GM10266 (cell line): ENCODE results near the gene NMRAL1.

ENCODE experiments used
- DNase-seq: peaks from one replicate; pipeline ENCODE4 v3.0.0; 2012; ENCODE audit errors: extremely low spot score
- TF ChIP-seq, protein P1 (sequence below): IDR thresholded peaks from 2 replicates; pipeline ENCODE4 v1.5.1; 2012; ENCODE audit warnings: mild to moderate bottlenecking, low read depth; ENCODE audit not compliant: control insufficient read depth, insufficient read depth; ENCODE audit errors: missing control alignments

The NMRAL1 gene

DNA sequence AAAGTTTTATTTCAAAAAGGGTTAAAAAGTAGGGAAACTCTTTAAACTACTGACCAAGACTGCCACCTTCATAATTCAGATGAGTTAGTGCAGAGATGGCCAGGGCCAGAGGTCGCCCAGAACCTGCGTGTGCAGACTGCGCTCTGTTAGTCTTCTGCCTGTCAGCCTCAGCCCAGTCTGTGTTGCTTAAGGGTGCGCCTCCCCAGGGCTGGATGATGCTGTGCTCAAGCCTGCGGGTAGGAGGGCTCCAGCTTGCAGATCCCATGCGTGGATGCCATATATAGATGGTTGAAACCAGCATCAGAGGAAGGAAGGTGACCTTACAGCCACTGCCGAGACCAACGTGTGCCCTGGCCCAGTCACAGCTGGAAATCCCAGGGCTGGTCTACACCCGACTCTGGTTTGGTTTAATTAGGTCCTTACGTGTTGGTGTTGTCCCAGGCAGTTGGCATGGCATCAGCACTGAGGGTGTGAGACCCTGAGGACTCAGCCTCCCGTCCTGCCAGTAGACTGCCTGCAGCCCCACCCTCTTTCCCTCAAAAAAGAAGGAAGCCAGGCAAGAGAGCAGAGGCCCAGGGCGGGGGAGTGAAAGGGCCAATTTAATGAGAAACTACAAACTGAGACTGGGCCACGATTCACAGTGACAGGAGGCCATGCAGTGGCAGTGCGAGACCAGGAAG, 36.5 kb upstream of the NMRAL1 start:
- TF ChIP-seq, protein P1, sequence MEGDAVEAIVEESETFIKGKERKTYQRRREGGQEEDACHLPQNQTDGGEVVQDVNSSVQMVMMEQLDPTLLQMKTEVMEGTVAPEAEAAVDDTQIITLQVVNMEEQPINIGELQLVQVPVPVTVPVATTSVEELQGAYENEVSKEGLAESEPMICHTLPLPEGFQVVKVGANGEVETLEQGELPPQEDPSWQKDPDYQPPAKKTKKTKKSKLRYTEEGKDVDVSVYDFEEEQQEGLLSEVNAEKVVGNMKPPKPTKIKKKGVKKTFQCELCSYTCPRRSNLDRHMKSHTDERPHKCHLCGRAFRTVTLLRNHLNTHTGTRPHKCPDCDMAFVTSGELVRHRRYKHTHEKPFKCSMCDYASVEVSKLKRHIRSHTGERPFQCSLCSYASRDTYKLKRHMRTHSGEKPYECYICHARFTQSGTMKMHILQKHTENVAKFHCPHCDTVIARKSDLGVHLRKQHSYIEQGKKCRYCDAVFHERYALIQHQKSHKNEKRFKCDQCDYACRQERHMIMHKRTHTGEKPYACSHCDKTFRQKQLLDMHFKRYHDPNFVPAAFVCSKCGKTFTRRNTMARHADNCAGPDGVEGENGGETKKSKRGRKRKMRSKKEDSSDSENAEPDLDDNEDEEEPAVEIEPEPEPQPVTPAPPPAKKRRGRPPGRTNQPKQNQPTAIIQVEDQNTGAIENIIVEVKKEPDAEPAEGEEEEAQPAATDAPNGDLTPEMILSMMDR: no peak
- no peak for DNase-seq

DNA sequence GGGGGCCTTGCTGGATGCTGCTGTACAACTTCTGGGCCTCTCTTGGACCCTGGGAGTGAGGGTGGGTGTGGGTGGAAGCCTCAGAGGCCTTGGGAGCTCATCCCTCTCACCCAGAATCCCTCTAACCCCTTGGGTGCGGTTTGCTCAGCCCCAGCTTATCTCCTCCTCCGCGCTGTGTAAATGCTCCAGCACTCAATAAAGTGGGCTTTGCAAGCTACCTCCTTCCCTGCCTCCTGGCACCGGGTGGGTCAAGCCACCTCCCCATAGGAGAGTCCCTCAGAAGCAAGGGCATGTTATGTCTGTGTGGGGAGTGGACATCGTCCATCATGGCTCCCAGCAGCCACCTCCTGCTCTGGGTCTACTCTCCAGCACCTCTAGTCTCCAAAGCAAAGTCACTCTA, 35.7 kb upstream of the NMRAL1 start:
- TF ChIP-seq, protein P1: no peak

DNA sequence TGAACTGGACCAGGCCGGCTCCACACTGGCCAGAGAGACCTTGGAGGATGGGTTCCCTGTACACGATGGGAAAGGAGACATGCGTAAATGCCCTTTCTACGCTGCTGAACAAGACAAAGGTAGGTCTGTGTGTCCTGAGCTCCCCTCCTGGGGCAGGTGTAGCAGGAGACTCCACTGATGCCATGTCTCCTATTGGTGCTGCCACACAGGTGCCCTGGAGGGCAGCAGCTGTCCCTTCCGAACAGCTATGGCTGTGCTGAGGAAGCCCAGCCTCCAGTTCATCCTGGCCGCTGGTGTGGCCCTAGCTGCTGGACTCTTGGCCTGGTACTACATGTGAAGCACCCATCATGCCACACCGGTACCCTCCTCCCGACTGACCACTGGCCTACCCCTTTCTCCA, 35.0 kb upstream of the NMRAL1 start:
- no peak for DNase-seq
- TF ChIP-seq, protein P1: no peak

More for the DNA sequence above, 35.7 kb upstream of the NMRAL1 start:
- no peak for DNase-seq

DNA sequence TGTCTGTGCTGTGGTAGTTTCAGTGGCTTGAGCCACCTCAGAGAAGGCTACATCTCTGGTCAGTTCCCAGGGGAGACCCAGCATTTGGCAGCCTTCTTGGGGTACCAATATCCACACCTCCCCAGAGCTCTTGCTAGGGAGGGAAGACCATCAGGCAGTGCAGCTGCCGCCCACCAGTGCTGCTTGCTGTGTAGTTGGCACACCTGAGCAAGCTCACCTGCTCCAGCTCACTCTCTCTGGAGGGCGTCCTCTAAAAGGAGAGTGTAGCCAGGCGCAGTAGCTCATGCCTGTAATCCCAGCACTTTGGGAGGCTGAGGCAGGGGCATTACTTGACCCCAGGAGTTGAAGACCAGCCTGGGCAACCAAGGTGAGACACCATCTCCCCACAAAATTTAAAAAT, 34.4 kb upstream of the NMRAL1 start:
- TF ChIP-seq, protein P1: no peak
- no peak for DNase-seq

- DNase-seq: no peak
- TF ChIP-seq, protein P1: no peak
Measured at GRCh38 chr16:4507588-4508345, 33.3 kb upstream of the NMRAL1 start.

DNA sequence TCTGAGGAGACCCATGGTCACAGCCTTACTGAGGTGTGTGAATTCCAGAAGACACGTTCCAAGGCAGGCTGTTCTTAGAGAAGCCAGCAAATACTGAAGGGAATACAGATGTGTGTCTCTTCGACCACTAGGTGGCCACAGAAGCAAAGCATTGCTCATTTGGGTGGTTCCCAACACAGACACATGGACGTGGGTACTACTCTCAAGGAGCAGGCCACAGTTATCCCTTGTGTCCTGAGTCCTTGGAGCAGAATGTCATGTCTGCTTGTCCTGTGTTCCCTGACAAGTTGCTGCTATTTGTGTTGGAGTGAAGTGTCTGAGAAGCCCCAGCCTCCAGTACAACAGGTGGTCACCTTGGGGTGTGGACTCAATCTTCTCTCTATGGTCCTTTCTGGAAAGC, 32.0 kb upstream of the NMRAL1 start:
- DNase-seq: peak; percentile 70
- TF ChIP-seq, protein P1: peak; percentile 81

DNA sequence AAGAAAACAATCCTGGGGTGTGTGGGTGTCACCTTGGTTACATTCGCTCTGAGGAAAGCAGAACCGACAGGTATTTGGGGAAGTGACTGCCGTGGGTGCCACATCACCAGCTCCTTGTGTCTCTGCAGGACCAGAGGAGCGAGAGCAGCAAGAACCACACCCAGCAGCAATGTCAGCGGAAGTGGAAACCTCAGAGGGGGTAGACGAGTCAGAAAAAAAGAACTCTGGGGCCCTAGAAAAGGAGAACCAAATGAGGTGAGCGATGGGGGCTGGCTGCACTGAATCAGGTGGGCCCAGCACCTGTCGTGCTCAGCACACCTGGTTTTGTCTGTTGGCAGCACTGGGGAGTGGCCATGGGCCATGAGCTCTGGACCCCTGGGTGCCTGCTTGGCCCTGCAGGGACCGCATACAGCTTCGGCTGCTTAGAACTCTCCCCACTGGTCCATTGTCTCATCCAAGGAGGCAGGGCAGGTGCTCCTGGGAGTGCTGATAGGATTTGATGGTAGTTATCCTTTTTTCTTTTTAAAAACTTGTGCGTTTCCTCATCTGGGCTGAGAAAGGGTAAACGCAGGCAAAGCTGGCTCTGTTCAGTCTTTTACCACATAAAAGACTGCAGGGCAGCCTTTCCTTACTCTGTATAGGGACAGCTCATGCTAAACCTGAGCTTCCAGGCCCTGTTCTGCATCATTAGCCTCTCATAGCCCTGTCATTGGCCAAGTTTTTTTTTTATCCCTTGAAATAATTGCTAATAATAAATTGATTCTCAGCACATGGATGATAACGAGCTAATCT, 31.1 kb upstream of the NMRAL1 start:
- TF ChIP-seq, protein P1: no peak
- peak; percentile 65 for DNase-seq
